PC-3 (cell line): ENCODE data around the gene PSAPL1.

ENCODE experiments used
- CTCF ChIP-seq: fragments of 300-600 bp; sonication (generic); conservative IDR thresholded peaks from 2 replicates; pipeline ENCODE4 v1.5.1; 2017; ENCODE audit warnings: antibody characterized with exemption, low read depth, mild to moderate bottlenecking, low read length
- EZH2 ChIP-seq: fragments of 300-600 bp; sonication (generic); IDR thresholded peaks from one replicate; pipeline ENCODE4 v1.6.1; 2017; ENCODE audit warnings: antibody characterized with exemption, mild to moderate bottlenecking, low read length; ENCODE audit not compliant: unreplicated experiment

DNA sequence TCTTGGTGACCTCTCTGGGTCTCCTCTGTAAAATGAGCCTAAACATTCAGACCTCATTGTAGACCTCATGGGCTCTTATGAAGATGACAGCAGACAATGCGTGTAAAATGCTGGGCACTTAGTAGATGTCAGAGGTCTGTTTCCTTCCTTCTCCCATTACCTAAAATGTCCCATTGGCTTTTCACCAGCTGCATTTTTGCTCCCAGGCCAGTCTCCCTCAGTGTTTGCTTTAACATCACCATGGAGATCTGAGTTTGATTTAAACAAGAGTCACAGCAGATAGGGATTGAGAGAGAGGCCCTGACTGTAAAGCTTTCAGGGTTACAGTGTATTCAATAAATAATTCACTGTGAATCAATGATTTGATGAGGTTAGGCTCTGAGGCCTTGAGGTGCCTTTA lies 24.3 kb downstream of the PSAPL1 start:
- TF ChIP-seq CTCF: no peak
- no peak for TF ChIP-seq EZH2
